Hepatocyte (in vitro differentiated cells): ENCODE measurements around the gene THSD7B. TPM values are rescaled to one million over a fixed set of nuclear protein-coding genes. Genes with fewer than 3 reads are reported as not detected.

Source experiments
- DNase-seq: peaks from one replicate; pipeline ENCODE4 v3.0.0-alpha.2; 2016; ENCODE audit warnings: low spot score
- H2AFZ ChIP-seq: fragments of 200-600 bp; sonication (generic); 2 replicates; pipeline ENCODE4 v1.6.0; 2016; ENCODE audit warnings: antibody characterized with exemption, mild to moderate bottlenecking
- H3K27ac ChIP-seq: fragments of 200-600 bp; sonication (generic); 2 replicates; pipeline ENCODE4 v1.5.1; 2016; ENCODE audit warnings: mild to moderate bottlenecking
- H3K27me3 ChIP-seq: fragments of 200-600 bp; sonication (generic); 2 replicates; pipeline ENCODE4 v1.6.1; 2016
- H3K36me3 ChIP-seq: fragments of 200-600 bp; sonication (generic); replicated peaks from 2 replicates; pipeline ENCODE4 v1.5.1; 2016; ENCODE audit warnings: low read depth; ENCODE audit not compliant: insufficient read depth
- H3K4me1 ChIP-seq: fragments of 200-600 bp; sonication (generic); 2 replicates; pipeline ENCODE4 v1.5.1; 2016; ENCODE audit warnings: mild to moderate bottlenecking, moderate library complexity; ENCODE audit not compliant: insufficient read depth
- H3K4me2 ChIP-seq: fragments of 200-600 bp; sonication (generic); 2 replicates; pipeline ENCODE4 v1.6.0; 2016
- H3K4me3 ChIP-seq: fragments of 200-600 bp; sonication (generic); 2 replicates; pipeline ENCODE4 v1.5.1; 2016; ENCODE audit warnings: mild to moderate bottlenecking
- H3K79me2 ChIP-seq: fragments of 200-600 bp; sonication (generic); 2 replicates; pipeline ENCODE4 v1.6.0; 2017; ENCODE audit warnings: mild to moderate bottlenecking
- H3K9me2 ChIP-seq: fragments of 200-600 bp; sonication (generic); replicated peaks from 2 replicates; pipeline ENCODE4 v1.6.0; 2017; ENCODE audit warnings: mild to moderate bottlenecking; ENCODE audit not compliant: insufficient read depth
- H3K9me3 ChIP-seq: fragments of 200-600 bp; sonication (generic); 2 replicates; pipeline ENCODE4 v1.5.1; 2016; ENCODE audit warnings: low read depth, mild to moderate bottlenecking
- H4K20me1 ChIP-seq: fragments of 200-600 bp; sonication (generic); 2 replicates; pipeline ENCODE4 v1.6.0; 2016; ENCODE audit warnings: mild to moderate bottlenecking; ENCODE audit not compliant: insufficient read depth, poor library complexity, severe bottlenecking
- CTCF ChIP-seq: fragments of 200-600 bp; sonication (generic); IDR thresholded peaks from 2 replicates; pipeline ENCODE4 v1.5.1; 2016; ENCODE audit warnings: antibody characterized with exemption, mild to moderate bottlenecking; ENCODE audit not compliant: poor library complexity
- EZH2 ChIP-seq: fragments of 200-600 bp; sonication (generic); IDR thresholded peaks from 2 replicates; pipeline ENCODE4 v1.6.1; 2016; ENCODE audit warnings: antibody characterized with exemption, mild to moderate bottlenecking, borderline replicate concordance
- EZH2phosphoT487 ChIP-seq: fragments of 200-600 bp; sonication (generic); IDR thresholded peaks from one replicate; pipeline ENCODE4 v1.6.1; 2018; ENCODE audit warnings: antibody characterized with exemption, mild to moderate bottlenecking, low read depth, moderate library complexity; ENCODE audit not compliant: unreplicated experiment, severe bottlenecking
- WGBS: methylation state at CpG from one replicate; pipeline ENCODE4 v1.1.6; 2016; ENCODE audit warnings: low lambda C conversion rate; ENCODE audit errors: missing lambda C conversion rate; 5-methylcytosine and 5-hydroxymethylcytosine counted together
- polyA plus RNA-seq: library from polyadenylated mRNA; unstranded; fragments of >200 nt; fragmentation: Nextera tagmentation; extraction: Ambion mirVana; gene quantifications from 2 replicates; pipeline ENCODE4 v1.2.1, GENCODE V29; 2016
- total RNA-seq: library from RNA; depleted of rRNA; stranded (reverse); fragments of >200 nt; gene quantifications from 2 replicates; pipeline ENCODE4 v1.2.3, GENCODE V29; 2014

THSD7B gene
- total and polyA plus RNA-seq, 2 experiments from 2014 or later, result 0.48 to 5.7 TPM

GRCh38 chr2:137444970-137445369 is 679.6 kb downstream of the THSD7B start:
- no peak overlapping the region for H3K4me2 ChIP-seq
- H4K20me1 ChIP-seq, result no peaks in the 10 kb centered on the region
- WGBS, result 81% methylated on average over 1 of the region's 1 CpG

GRCh38 chr2:137449454-137449853 is 684.1 kb downstream of the THSD7B start:
- H3K9me2 ChIP-seq, result no peaks in the 10 kb centered on the region
- H3K27ac ChIP-seq, result no peak overlapping the region
- H3K9me3 ChIP-seq, result no peaks in the 10 kb centered on the region
- no peak for DNase-seq
- H3K4me3 ChIP-seq, result no peak overlapping the region
- H3K27me3 ChIP-seq, result no peaks in the 10 kb centered on the region
- H3K79me2 ChIP-seq, result no peaks in the 10 kb centered on the region
- H3K4me1 ChIP-seq, result no peaks in the 10 kb centered on the region
- H2AFZ ChIP-seq, result no peak overlapping the region
- TF ChIP-seq EZH2 (no peak), EZH2phosphoT487 (no peak), CTCF (no peak)
- no peak overlapping the region for H3K4me2 ChIP-seq
- H3K36me3 ChIP-seq, result no peaks in the 10 kb centered on the region
- H4K20me1 ChIP-seq, result no peaks in the 10 kb centered on the region

More at GRCh38 chr2:137444970-137445369, 679.6 kb downstream of the THSD7B start:
- TF ChIP-seq CTCF, result no peak
- no peak for TF ChIP-seq EZH2
- no peak for TF ChIP-seq EZH2phosphoT487
- H3K27ac ChIP-seq, result no peak overlapping the region
- H3K9me3 ChIP-seq, result no peaks in the 10 kb centered on the region
- H3K4me1 ChIP-seq, result no peaks in the 10 kb centered on the region
- H3K27me3 ChIP-seq, result no peaks in the 10 kb centered on the region
- H2AFZ ChIP-seq, result no peak overlapping the region
- no peak overlapping the region for H3K4me3 ChIP-seq
- no peaks in the 10 kb centered on the region for H3K36me3 ChIP-seq
- DNase-seq, result no peak
- no peaks in the 10 kb centered on the region for H3K9me2 ChIP-seq
- H3K79me2 ChIP-seq, result no peaks in the 10 kb centered on the region

GRCh38 chr2:137454886-137455285 is 689.5 kb downstream of the THSD7B start:
- Histone ChIP-seq H3K4me1 (no peaks in the 10 kb centered on the region), H3K9me3 (no peaks in the 10 kb centered on the region), H3K4me3 (no peak overlapping the region), H3K9me2 (no peaks in the 10 kb centered on the region), H3K27ac (no peak overlapping the region), H3K36me3 (no peaks in the 10 kb centered on the region), H2AFZ (no peak overlapping the region), H3K27me3 (no peaks in the 10 kb centered on the region), H3K79me2 (no peaks in the 10 kb centered on the region), H4K20me1 (no peaks in the 10 kb centered on the region), H3K4me2 (no peak overlapping the region)
- WGBS, result 80% methylated on average over 2 of the region's 2 CpGs
- no peak for DNase-seq
- TF ChIP-seq EZH2phosphoT487 (no peak), EZH2 (no peak), CTCF (no peak)

GRCh38 chr2:137467246-137467862 is 702.0 kb downstream of the THSD7B start:
- Histone ChIP-seq H2AFZ (no peak overlapping the region), H3K36me3 (no peaks in the 10 kb centered on the region), H4K20me1 (no peaks in the 10 kb centered on the region), H3K27me3 (no peaks in the 10 kb centered on the region), H3K9me2 (no peaks in the 10 kb centered on the region), H3K4me2 (no peak overlapping the region), H3K9me3 (no peaks in the 10 kb centered on the region), H3K79me2 (no peaks in the 10 kb centered on the region), H3K4me3 (no peak overlapping the region), H3K27ac (no peak overlapping the region), H3K4me1 (no peaks in the 10 kb centered on the region)
- WGBS, result 28% methylated on average over 3 of the region's 3 CpGs
- TF ChIP-seq CTCF (peak; percentile 59), EZH2phosphoT487 (no peak), EZH2 (no peak)
- peak; percentile 67 for DNase-seq
